DMS153 treated with DMSO at 0.1 percent for 48 hours (cell line): ENCODE results near the gene MTOR.
"Not testable (repeated sequence)": the region's sequence is repeated elsewhere in the genome, so short reads cannot be mapped to it uniquely, and the experiment has no call there.

Source experiments
- DNase-seq: peaks from one replicate; lab custom pipeline; 2025; ENCODE audit not compliant: unreplicated experiment; lab: John Stamatoyannopoulos, UW

Gene MTOR

GRCh38 chr1:11262171-11263049, at the start of gene MTOR:
Gene MTOR, minus strand, starts transcription at chr1:11262551. Its CDS starts 3,142 bp downstream, at chr1:11259409.
- peak; percentile 100 for DNase-seq

GRCh38 chr1:11309385-11309784, 47.0 kb upstream of the MTOR start:
- no peak for DNase-seq

- DNase-seq = no peak
These were observed 46.4 kb upstream of the MTOR start for GRCh38 chr1:11308699-11309224.

GRCh38 chr1:11307852-11308251, 45.5 kb upstream of the MTOR start:
- DNase-seq = no peak

GRCh38 chr1:11305516-11305915, 43.2 kb upstream of the MTOR start:
- not testable (repeated sequence) for DNase-seq

GRCh38 chr1:11302366-11302765, 40.0 kb upstream of the MTOR start:
- DNase-seq = no peak

GRCh38 chr1:11301601-11302000, 39.2 kb upstream of the MTOR start:
- DNase-seq = peak; percentile 19

- no peak for DNase-seq
These were observed 36.8 kb upstream of the MTOR start for GRCh38 chr1:11299225-11299574.

- no peak for DNase-seq
These were observed 36.3 kb upstream of the MTOR start for GRCh38 chr1:11298390-11299224.

- not testable (repeated sequence) for DNase-seq
These were observed 35.4 kb upstream of the MTOR start for GRCh38 chr1:11297774-11298173.

- DNase-seq = no peak
These were observed 33.6 kb upstream of the MTOR start for GRCh38 chr1:11295905-11296304.

GRCh38 chr1:11294951-11295350, 32.6 kb upstream of the MTOR start:
- no peak for DNase-seq

- DNase-seq = no peak
These were observed 31.5 kb upstream of the MTOR start for GRCh38 chr1:11293856-11294255.

- no peak for DNase-seq
These were observed 28.7 kb upstream of the MTOR start for GRCh38 chr1:11291049-11291448.

GRCh38 chr1:11289064-11289463, 26.7 kb upstream of the MTOR start:
- DNase-seq = no peak

- DNase-seq = no peak
These were observed 24.5 kb upstream of the MTOR start for GRCh38 chr1:11286735-11287410.

GRCh38 chr1:11285883-11286734, 23.8 kb upstream of the MTOR start:
- peak; percentile 37 for DNase-seq

GRCh38 chr1:11284784-11285183, 22.4 kb upstream of the MTOR start:
- no peak for DNase-seq

GRCh38 chr1:11283151-11283550, 20.8 kb upstream of the MTOR start:
- DNase-seq = no peak
